ENCODE results near the gene KIF4B.
"Not testable (repeated sequence)": the region's sequence is repeated elsewhere in the genome, so short reads cannot be mapped to it uniquely, and the experiment has no call there.

The KIF4B gene

GRCh38 chr5:155004138-155004744, 9.3 kb upstream of the KIF4B start:
- DNase-seq (ENCODE audit: low read depth) = no peak

GRCh38 chr5:155006265-155006664, 7.3 kb upstream of the KIF4B start:
- DNase-seq (ENCODE audit: low read depth) = not testable (repeated sequence)

GRCh38 chr5:155008669-155009068, 4.9 kb upstream of the KIF4B start:
- DNase-seq (ENCODE audit: low read depth) = no peak

- no peak for DNase-seq (ENCODE audit: low read depth)
Observed at GRCh38 chr5:155010881-155011280, 2.7 kb upstream of the KIF4B start.

- no peak for DNase-seq (ENCODE audit: low read depth)
Observed at GRCh38 chr5:155015239-155015638, 1.7 kb downstream of the KIF4B start.

- DNase-seq (ENCODE audit: low read depth) = no peak
Observed at GRCh38 chr5:155017610-155018009, 4.1 kb downstream of the KIF4B start.

GRCh38 chr5:155019601-155020226, 6.2 kb downstream of the KIF4B start:
- DNase-seq (ENCODE audit: low read depth) = no peak

- DNase-seq (ENCODE audit: low read depth) = no peak
Observed at GRCh38 chr5:155021842-155022241, 8.3 kb downstream of the KIF4B start.

GRCh38 chr5:155023320-155023719, 9.8 kb downstream of the KIF4B start:
- DNase-seq (ENCODE audit: low read depth) = no peak

GRCh38 chr5:155024015-155024414, 10.5 kb downstream of the KIF4B start:
- no peak for DNase-seq (ENCODE audit: low read depth)

GRCh38 chr5:155025895-155026294, 12.3 kb downstream of the KIF4B start:
- no peak for DNase-seq (ENCODE audit: low read depth)

GRCh38 chr5:155027993-155028629, 14.6 kb downstream of the KIF4B start:
- DNase-seq (ENCODE audit: low read depth) = no peak

GRCh38 chr5:155029240-155029639, 15.7 kb downstream of the KIF4B start:
- DNase-seq (ENCODE audit: low read depth) = no peak

GRCh38 chr5:155034145-155034744, 20.7 kb downstream of the KIF4B start:
- not testable (repeated sequence) for DNase-seq (ENCODE audit: low read depth)

- not testable (repeated sequence) for DNase-seq (ENCODE audit: low read depth)
Observed at GRCh38 chr5:155035087-155035486, 21.5 kb downstream of the KIF4B start.

- no peak for DNase-seq (ENCODE audit: low read depth)
Observed at GRCh38 chr5:155040984-155041653, 27.6 kb downstream of the KIF4B start.

GRCh38 chr5:155044591-155044990, 31.0 kb downstream of the KIF4B start:
- DNase-seq (ENCODE audit: low read depth) = no peak

GRCh38 chr5:155046591-155046990, 33.0 kb downstream of the KIF4B start:
- DNase-seq (ENCODE audit: low read depth) = no peak

- no peak for DNase-seq (ENCODE audit: low read depth)
Observed at GRCh38 chr5:155047818-155048217, 34.3 kb downstream of the KIF4B start.

- DNase-seq (ENCODE audit: low read depth) = no peak
Observed at GRCh38 chr5:155049569-155050383, 36.2 kb downstream of the KIF4B start.

GRCh38 chr5:155050384-155051019, 36.9 kb downstream of the KIF4B start:
- no peak for DNase-seq (ENCODE audit: low read depth)
